Hepatocyte (in vitro differentiated cells): ENCODE data around the gene PPP1CC.

Experiments
- EZH2 ChIP-seq: fragments of 200-600 bp; sonication (generic); IDR thresholded peaks from 2 replicates; pipeline ENCODE4 v1.6.1; 2016; ENCODE audit warnings: antibody characterized with exemption, mild to moderate bottlenecking, borderline replicate concordance
- EZH2phosphoT487 ChIP-seq: fragments of 200-600 bp; sonication (generic); IDR thresholded peaks from one replicate; pipeline ENCODE4 v1.6.1; 2018; ENCODE audit warnings: antibody characterized with exemption, mild to moderate bottlenecking, low read depth, moderate library complexity; ENCODE audit not compliant: unreplicated experiment, severe bottlenecking
- TF ChIP-seq, protein P1 (sequence below): fragments of 200-600 bp; sonication (generic); IDR thresholded peaks from 2 replicates; pipeline ENCODE4 v1.5.1; 2016; ENCODE audit warnings: antibody characterized with exemption, mild to moderate bottlenecking; ENCODE audit not compliant: poor library complexity

DNA sequence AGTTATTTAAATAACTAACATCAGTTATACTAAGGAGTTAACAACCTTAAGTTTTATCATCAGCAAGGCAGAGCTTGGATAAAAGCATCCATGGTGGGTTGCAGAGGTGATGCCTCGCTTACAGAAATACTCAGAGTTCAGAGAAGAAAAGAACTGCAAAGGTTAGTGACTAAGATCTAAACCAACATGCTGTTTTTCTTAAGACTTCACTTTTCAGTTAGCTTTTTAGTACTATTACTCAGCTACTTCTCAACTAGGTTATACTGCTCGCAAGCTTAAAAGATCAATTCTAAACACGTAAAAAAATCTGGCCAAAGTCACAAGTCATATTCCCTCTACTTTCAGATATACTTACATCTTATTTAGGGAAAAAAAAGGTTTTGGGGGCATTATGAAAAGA, 2.8 kb downstream of the PPP1CC start:
- TF ChIP-seq, protein P1, sequence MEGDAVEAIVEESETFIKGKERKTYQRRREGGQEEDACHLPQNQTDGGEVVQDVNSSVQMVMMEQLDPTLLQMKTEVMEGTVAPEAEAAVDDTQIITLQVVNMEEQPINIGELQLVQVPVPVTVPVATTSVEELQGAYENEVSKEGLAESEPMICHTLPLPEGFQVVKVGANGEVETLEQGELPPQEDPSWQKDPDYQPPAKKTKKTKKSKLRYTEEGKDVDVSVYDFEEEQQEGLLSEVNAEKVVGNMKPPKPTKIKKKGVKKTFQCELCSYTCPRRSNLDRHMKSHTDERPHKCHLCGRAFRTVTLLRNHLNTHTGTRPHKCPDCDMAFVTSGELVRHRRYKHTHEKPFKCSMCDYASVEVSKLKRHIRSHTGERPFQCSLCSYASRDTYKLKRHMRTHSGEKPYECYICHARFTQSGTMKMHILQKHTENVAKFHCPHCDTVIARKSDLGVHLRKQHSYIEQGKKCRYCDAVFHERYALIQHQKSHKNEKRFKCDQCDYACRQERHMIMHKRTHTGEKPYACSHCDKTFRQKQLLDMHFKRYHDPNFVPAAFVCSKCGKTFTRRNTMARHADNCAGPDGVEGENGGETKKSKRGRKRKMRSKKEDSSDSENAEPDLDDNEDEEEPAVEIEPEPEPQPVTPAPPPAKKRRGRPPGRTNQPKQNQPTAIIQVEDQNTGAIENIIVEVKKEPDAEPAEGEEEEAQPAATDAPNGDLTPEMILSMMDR, result no peak
- TF ChIP-seq EZH2phosphoT487, result no peak
- TF ChIP-seq EZH2, result no peak
